ENCODE results near the gene PTHLH.
A peak's percentile ranks its signal among the peaks of the same experiment; 100 is the strongest.

The PTHLH gene

GRCh38 chr12:27973487-27973890 lies 956 bp upstream of the PTHLH start:
- DNase-seq = peak; percentile 57

- no peak for DNase-seq
Observed at GRCh38 chr12:27971606-27972005, 927 bp downstream of the PTHLH start.

- no peak for DNase-seq
Observed at GRCh38 chr12:27971121-27971489, 1.4 kb downstream of the PTHLH start.

GRCh38 chr12:27970401-27971120 lies 2.0 kb downstream of the PTHLH start:
- DNase-seq = no peak

- DNase-seq = peak; percentile 70
Observed at GRCh38 chr12:27969624-27970400, 2.7 kb downstream of the PTHLH start.

- DNase-seq = no peak
Observed at GRCh38 chr12:27968972-27969623, 3.4 kb downstream of the PTHLH start.

- DNase-seq = no peak
Observed at GRCh38 chr12:27967551-27968054, 4.9 kb downstream of the PTHLH start.

GRCh38 chr12:27966870-27967269 lies 5.7 kb downstream of the PTHLH start:
- peak; percentile 97 for DNase-seq

GRCh38 chr12:27965966-27966365 lies 6.6 kb downstream of the PTHLH start:
- no peak for DNase-seq

- peak; percentile 67 for DNase-seq
Observed at GRCh38 chr12:27965411-27965810, 7.1 kb downstream of the PTHLH start.

GRCh38 chr12:27964123-27964522 lies 8.4 kb downstream of the PTHLH start:
- no peak for DNase-seq

GRCh38 chr12:27960821-27961220 lies 11.7 kb downstream of the PTHLH start:
- DNase-seq = no peak

- no peak for DNase-seq
Observed at GRCh38 chr12:27958675-27959074, 13.9 kb downstream of the PTHLH start.

GRCh38 chr12:27957366-27957765 lies 15.2 kb downstream of the PTHLH start:
- DNase-seq = no peak

- no peak for DNase-seq
Observed at GRCh38 chr12:27953817-27954216, 18.7 kb downstream of the PTHLH start.

- DNase-seq = no peak
Observed at GRCh38 chr12:27953348-27953747, 19.2 kb downstream of the PTHLH start.

GRCh38 chr12:27952510-27952909 lies 20.0 kb downstream of the PTHLH start:
- DNase-seq = no peak

- no peak for DNase-seq
Observed at GRCh38 chr12:27951898-27952297, 20.6 kb downstream of the PTHLH start.

- no peak for DNase-seq
Observed at GRCh38 chr12:27946421-27946820, 26.1 kb downstream of the PTHLH start.

GRCh38 chr12:27940756-27941402 lies 31.7 kb downstream of the PTHLH start:
- DNase-seq = peak; percentile 51

- no peak for DNase-seq
Observed at GRCh38 chr12:27940245-27940644, 32.3 kb downstream of the PTHLH start.

GRCh38 chr12:27937768-27938167 lies 34.8 kb downstream of the PTHLH start:
- no peak for DNase-seq

GRCh38 chr12:27936196-27936595 lies 36.3 kb downstream of the PTHLH start:
- DNase-seq = no peak
